BLaER1 treated with 17β-estradiol and CSF1 and Interleukin-3, amounts not matched to agents 10 nM and 100 nM (cell line): ENCODE results near the gene ADAM21.
"Not testable (repeated sequence)": the region's sequence is repeated elsewhere in the genome, so short reads cannot be mapped to it uniquely, and the experiment has no call there.

Experiments
- H3K27ac ChIP-seq, 11 experiments: shearing (Covaris generic); formaldehyde crosslinking; 2 replicates each; pipeline ENCODE4 v1.8.1; 2022
- H3K27me3 ChIP-seq, 11 experiments: shearing (Covaris generic); formaldehyde crosslinking; 2 replicates each; pipeline ENCODE4 v1.8.1; 2022
- H3K36me3 ChIP-seq, 11 experiments: shearing (Covaris generic); formaldehyde crosslinking; 2 replicates each; pipeline ENCODE4 v1.8.1; 2022
- H3K4me1 ChIP-seq, 10 experiments: shearing (Covaris generic); formaldehyde crosslinking; 2 replicates each; pipeline ENCODE4 v1.8.1; 2022
- H3K4me2 ChIP-seq, 11 experiments: shearing (Covaris generic); formaldehyde crosslinking; 2 replicates each; pipeline ENCODE4 v1.8.1; 2022
- H3K4me3 ChIP-seq, 10 experiments: shearing (Covaris generic); formaldehyde crosslinking; 2 replicates each; pipeline ENCODE4 v1.8.1; 2022
- H3K9ac ChIP-seq, 11 experiments: shearing (Covaris generic); formaldehyde crosslinking; 2 replicates each; pipeline ENCODE4 v1.8.1; 2022
- H3K9me3 ChIP-seq, 11 experiments: shearing (Covaris generic); formaldehyde crosslinking; replicated peaks in 1 of 11; 2 replicates each; pipeline ENCODE4 v1.8.1; 2022
- H4K20me1 ChIP-seq, 11 experiments: shearing (Covaris generic); formaldehyde crosslinking; 2 replicates each; pipeline ENCODE4 v1.8.1; 2022
- Cebpa-rat ChIP-seq, 11 experiments: shearing (Covaris generic); IDR thresholded peaks; 2 replicates each; pipeline ENCODE4 v1.8.1; 2022

ADAM21 gene

DNA sequence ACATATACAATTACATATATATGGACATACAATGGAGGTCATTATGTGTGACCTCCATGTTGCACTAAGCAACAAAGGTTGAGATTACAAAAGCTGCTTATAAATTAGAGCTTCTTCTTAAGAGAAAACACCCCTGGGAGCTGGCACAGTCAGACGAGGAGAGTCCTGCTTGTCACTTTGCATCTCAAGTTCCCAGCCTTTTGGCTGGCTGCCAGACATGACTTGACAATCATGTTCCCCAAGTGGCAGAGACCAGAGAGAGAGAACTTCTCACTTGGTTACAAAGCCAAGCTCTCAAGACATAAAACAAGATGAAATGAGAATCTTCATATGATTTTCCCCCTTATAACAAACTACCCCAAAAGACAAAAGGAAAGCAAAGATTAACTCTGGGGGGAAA lies 26.6 kb upstream of the ADAM21 start:
- TF ChIP-seq Cebpa-rat (IDR thresholded peaks at IDR 0.05): no peak
- no peaks in the 10 kb centered on the region for H4K20me1 ChIP-seq

DNA sequence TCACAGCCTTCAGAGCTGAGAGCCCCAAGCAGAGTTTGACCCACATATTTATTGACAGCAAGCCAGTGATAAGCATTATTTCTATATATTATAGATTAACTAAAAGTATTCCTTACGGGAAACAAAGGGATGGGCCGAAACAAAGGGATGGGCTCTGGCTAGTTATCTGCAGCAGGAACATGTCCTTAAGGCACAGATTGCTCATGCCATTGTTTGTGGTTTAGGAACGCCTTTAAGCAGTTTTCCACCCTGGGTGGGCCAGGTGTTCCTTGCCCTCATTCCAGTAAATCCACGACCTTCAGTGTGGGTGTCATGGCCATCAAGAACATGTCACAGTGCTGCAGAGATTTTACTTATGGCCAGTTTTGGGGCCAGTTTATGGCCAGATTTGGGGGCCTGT lies 25.4 kb upstream of the ADAM21 start:
- not testable (repeated sequence) for H3K27me3 ChIP-seq
- peaks cover 33 to 55% (median 43%) of the 10 kb centered on the region in 11 experiments for H3K9me3 ChIP-seq

More for the DNA sequence above, 26.6 kb upstream of the ADAM21 start:
- no peak overlapping the region for H3K4me3 ChIP-seq
- H3K4me1 ChIP-seq: no peaks in the 10 kb centered on the region
- H3K9me3 ChIP-seq: peaks cover 22 to 43% (median 31%) of the 10 kb centered on the region in 11 experiments; a peak in 21 of 22 replicates
- no peak overlapping the region for H3K9ac ChIP-seq
- no peaks in the 10 kb centered on the region for H3K27me3 ChIP-seq
- no peak overlapping the region for H3K27ac ChIP-seq
- no peak overlapping the region for H3K4me2 ChIP-seq
- no peaks in the 10 kb centered on the region for H3K36me3 ChIP-seq

DNA sequence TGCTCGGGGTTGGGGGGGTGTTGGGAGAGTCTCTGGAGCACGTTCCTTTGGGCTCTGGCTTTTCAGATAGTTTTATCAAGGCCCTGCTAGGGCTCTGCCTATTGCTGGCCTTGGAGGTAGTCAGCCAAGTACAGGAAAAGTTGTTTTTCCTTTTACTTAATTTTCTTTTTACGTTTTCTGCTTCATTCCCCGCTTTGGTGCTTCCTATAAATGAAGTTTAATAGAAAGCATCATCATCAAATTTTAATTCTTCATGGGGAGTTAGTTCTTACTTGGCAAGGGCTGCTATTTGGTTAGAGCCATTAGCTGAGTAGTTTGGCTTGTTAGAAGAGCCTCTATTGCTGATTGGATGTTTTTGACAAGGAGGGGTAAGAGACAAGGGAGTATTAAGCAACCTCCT lies 15.1 kb upstream of the ADAM21 start:
- no peak overlapping the region for H3K9ac ChIP-seq
- H3K9me3 ChIP-seq: peaks cover 56 to 100% (median 85%) of the 10 kb centered on the region in 11 experiments
- no peak for TF ChIP-seq Cebpa-rat (IDR thresholded peaks at IDR 0.05)
- peaks cover 0 to 2% (median 0%) of the 10 kb centered on the region in 11 experiments; a peak in 4 of 22 replicates for H3K36me3 ChIP-seq
- no peaks in the 10 kb centered on the region for H3K4me1 ChIP-seq
- H3K27me3 ChIP-seq: no peaks in the 10 kb centered on the region
- H4K20me1 ChIP-seq: no peaks in the 10 kb centered on the region
- no peak overlapping the region for H3K4me2 ChIP-seq
- H3K27ac ChIP-seq: no peak overlapping the region
- H3K4me3 ChIP-seq: no peak overlapping the region

More for the DNA sequence above, 25.4 kb upstream of the ADAM21 start:
- H3K4me3 ChIP-seq, H3K4me2 ChIP-seq, H3K4me1 ChIP-seq, H3K36me3 ChIP-seq, H3K9ac ChIP-seq, H3K27ac ChIP-seq, H4K20me1 ChIP-seq: not testable (repeated sequence)

DNA sequence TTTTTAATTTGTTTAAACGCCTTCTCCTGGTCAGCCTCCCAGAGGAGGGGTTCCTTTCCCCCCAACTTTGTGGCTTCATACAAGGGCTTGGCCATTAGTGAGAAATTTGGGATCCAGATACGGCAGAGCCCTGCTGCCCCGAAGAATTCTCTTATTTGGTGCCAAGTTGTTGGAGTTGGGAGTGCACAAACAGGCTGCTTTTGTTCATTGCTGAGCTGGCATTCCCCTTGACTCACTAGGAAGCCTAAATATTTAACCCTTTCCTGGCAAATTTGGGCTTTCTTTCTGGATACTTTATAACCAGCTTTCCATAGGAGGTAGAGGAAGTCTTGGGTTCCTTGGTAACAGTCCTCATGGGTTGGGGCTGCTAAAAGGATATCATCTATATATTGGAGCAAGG lies 10.3 kb upstream of the ADAM21 start:
- Histone ChIP-seq H3K36me3 (peaks cover 0 to 24% (median 14%) of the 10 kb centered on the region in 11 experiments; a peak in 9 of 22 replicates), H3K9ac (no peak overlapping the region), H3K4me2 (no peak overlapping the region), H3K4me3 (no peak overlapping the region), H4K20me1 (no peaks in the 10 kb centered on the region), H3K4me1 (no peaks in the 10 kb centered on the region), H3K27me3 (no peaks in the 10 kb centered on the region), H3K27ac (no peak overlapping the region), H3K9me3 (peaks cover 76 to 100% (median 94%) of the 10 kb centered on the region in 11 experiments)
- TF ChIP-seq Cebpa-rat (IDR thresholded peaks at IDR 0.05): no peak

DNA sequence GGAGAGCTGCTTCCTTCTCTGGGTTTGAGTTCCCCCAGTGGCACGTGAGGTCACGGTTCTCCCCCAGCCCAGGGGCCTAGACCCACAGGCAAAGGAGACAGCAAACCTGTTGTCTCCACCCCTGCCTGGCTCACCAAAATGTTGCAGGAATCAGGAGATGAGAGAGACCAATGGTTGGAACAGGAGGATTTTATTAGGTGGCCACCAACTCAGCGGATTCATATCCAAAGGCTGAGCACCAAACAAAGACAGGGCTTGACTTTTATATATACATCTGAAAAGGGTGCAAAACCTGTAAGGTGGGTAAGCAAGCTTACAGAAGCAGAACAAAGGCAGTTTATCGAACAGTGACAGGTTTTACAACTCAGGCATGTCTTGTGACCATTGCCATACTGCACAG lies 9.2 kb upstream of the ADAM21 start:
- no peak overlapping the region for H3K27ac ChIP-seq
- H3K4me1 ChIP-seq: no peaks in the 10 kb centered on the region
- H3K9me3 ChIP-seq: peaks cover 72 to 96% (median 91%) of the 10 kb centered on the region in 11 experiments
- no peak overlapping the region for H3K9ac ChIP-seq
- no peak overlapping the region for H3K4me2 ChIP-seq
- H4K20me1 ChIP-seq: no peaks in the 10 kb centered on the region
- peaks cover 0 to 24% (median 14%) of the 10 kb centered on the region in 11 experiments; a peak in 9 of 22 replicates for H3K36me3 ChIP-seq
- TF ChIP-seq Cebpa-rat (IDR thresholded peaks at IDR 0.05): no peak
- H3K4me3 ChIP-seq: peak overlapping the region in 2 of 10 experiments; percentile 3 to 44; a peak in 1 of 20 replicates
- no peaks in the 10 kb centered on the region for H3K27me3 ChIP-seq

DNA sequence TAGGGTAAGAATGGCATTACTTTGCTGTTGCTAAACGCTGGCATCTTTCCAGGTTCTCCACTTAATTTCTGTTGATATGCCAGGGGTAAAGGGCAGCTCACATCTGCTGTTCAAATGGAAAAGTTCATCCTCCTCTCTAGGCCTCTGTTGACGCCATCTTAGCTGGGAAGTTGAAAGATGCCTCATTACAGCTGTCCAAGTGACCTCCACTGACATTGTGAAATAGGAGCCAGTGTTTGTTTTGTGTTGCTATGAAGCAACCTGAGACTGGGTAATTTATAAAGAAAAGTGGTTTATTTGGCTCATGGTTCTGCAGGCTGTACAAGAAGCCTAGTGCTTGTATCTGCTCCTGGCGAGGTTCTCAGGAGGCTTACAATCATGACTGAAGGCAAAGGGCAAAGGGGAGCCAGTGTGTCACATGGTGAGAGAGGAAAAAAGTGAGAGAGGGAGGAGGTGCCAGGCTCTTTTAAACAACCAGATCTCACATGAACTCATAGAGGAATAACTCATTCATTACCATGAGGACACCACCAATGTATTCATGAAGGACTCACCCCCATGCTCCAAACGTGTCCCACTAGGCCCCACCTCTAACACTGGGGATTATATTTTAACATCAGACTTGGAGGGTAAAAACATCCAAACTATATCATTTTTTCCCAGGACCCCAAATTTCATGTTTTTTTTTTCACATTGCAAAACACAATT lies 3.2 kb upstream of the ADAM21 start:
- Histone ChIP-seq H3K9ac (no peak overlapping the region), H4K20me1 (no peaks in the 10 kb centered on the region), H3K4me1 (no peaks in the 10 kb centered on the region), H3K27me3 (no peaks in the 10 kb centered on the region), H3K36me3 (peaks cover 0 to 9% (median 0%) of the 10 kb centered on the region in 11 experiments; a peak in 6 of 22 replicates), H3K4me2 (no peak overlapping the region), H3K9me3 (peaks cover 31 to 39% (median 36%) of the 10 kb centered on the region in 11 experiments), H3K27ac (no peak overlapping the region), H3K4me3 (no peak overlapping the region)
- TF ChIP-seq Cebpa-rat (IDR thresholded peaks at IDR 0.05): no peak

DNA sequence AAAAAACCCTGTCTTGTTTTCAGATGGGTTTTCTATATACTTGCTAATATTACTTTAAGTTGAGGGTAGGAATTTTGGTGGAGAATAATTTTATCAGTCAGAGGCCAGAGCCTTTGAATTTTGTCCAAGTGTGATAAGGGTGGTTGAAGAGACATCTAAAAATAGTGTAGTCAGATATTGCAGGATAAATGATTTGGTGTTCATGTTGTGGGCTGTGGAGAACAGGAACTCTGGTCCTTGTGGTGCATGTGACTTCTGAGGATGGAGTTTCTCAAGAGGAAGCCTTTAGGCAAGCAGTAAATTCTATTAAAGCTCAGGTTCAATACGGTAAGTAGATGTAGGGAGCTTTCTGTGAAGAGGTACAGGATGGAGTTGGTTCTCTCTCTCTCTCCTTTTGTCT lies 2.8 kb downstream of the ADAM21 start:
- Histone ChIP-seq H3K9me3 (no peaks in the 10 kb centered on the region), H3K27ac (no peak overlapping the region), H3K36me3 (no peaks in the 10 kb centered on the region), H3K4me1 (peaks cover 0 to 5% (median 0%) of the 10 kb centered on the region in 10 experiments; a peak in 1 of 20 replicates), H3K4me2 (no peak overlapping the region), H3K9ac (no peak overlapping the region), H3K27me3 (no peaks in the 10 kb centered on the region), H4K20me1 (no peaks in the 10 kb centered on the region), H3K4me3 (no peak overlapping the region)
- TF ChIP-seq Cebpa-rat (IDR thresholded peaks at IDR 0.05): no peak

DNA sequence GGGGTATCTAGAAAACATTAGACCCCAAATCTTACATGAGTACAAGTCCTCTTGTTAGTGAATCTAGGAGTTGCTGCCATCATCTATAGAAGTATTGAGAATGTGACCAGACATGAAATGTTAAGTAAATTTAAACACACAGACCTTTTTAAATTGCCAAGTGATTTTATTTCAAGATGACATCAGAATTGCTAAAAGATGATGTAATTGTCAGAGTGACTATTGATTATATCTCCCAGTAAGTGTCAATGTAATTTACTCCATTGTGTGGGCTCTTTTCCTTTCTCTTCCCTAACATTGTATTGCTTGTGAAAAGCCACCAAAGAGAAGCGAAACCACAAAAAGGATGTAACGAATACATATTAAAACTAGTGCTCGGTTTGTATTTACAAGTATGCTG lies 16.8 kb downstream of the ADAM21 start:
- Histone ChIP-seq H3K27ac (no peak overlapping the region), H3K4me3 (no peak overlapping the region), H3K4me1 (no peaks in the 10 kb centered on the region), H4K20me1 (no peaks in the 10 kb centered on the region), H3K27me3 (no peaks in the 10 kb centered on the region), H3K4me2 (no peak overlapping the region), H3K36me3 (peaks cover 0 to 8% (median 0%) of the 10 kb centered on the region in 11 experiments; a peak in 1 of 22 replicates), H3K9me3 (no peaks in the 10 kb centered on the region), H3K9ac (no peak overlapping the region)
- TF ChIP-seq Cebpa-rat (IDR thresholded peaks at IDR 0.05): no peak

DNA sequence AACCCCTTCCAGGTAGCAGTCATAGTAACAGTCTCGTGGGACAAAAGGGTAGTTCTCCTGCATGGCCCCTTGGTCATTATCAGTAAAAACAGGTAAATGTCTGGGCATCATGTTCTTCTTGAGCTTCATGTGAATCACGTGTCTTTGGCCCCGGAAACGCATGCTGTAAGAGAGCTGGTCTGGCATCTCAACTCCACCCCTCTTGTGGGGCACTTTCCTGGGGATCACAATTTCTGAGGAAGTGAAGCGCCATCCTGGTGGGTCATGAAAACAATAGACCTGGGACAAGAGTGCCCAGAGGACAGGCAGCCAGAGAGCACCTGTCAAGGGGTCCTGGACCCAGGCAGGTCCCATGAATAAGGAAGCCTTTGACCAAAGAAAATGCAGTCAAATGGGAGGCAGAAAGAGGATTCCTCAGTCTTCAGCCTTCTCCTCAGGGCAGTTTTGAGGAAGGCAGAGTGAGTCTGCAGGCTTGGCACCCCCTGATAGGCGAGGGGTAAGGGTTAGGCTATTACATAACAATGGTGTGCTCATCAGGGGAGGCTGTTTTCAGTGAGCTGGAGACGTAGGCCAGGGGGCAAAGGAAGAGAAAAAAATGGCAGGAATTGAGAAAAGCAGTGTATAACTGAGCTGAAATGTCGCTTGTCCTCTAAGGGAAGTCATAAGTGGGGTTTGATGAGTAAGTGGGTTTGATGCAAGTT lies 19.0 kb downstream of the ADAM21 start:
- H3K4me3 ChIP-seq, H3K27me3 ChIP-seq, H3K9me3 ChIP-seq, H3K4me2 ChIP-seq, H3K9ac ChIP-seq, H3K36me3 ChIP-seq, H3K27ac ChIP-seq, H3K4me1 ChIP-seq, H4K20me1 ChIP-seq: not testable (repeated sequence)
